C4-2B (cell line): ENCODE results near the gene GOLGA6L2.

ENCODE experiments used
- H3K27ac ChIP-seq: fragments of 450-650 bp; 2 replicates; pipeline ENCODE4 v1.5.1; 2017
- CTCF ChIP-seq: fragments of 450-650 bp; conservative IDR thresholded peaks from 2 replicates; pipeline ENCODE4 v1.5.1; 2017; ENCODE audit warnings: mild to moderate bottlenecking
- ZFX ChIP-seq: fragments of 450-650 bp; IDR thresholded peaks from 2 replicates; pipeline ENCODE4 v1.6.1; 2017

The GOLGA6L2 gene

GRCh38 chr15:23447107-23447500 is at the start of gene GOLGA6L2:
TSS of gene GOLGA6L2 (minus strand) at chr15:23447243. CDS start at chr15:23447181, 62 bp downstream.
- no peak for TF ChIP-seq ZFX
- TF ChIP-seq CTCF, result no peak
- no peak within 1 kb of the TSS for H3K27ac ChIP-seq

- TF ChIP-seq ZFX (no peak), CTCF (no peak)
- H3K27ac ChIP-seq, result no peak overlapping the region
These were observed 37.8 kb upstream of the GOLGA6L2 start for GRCh38 chr15:23484870-23485269.

DNA sequence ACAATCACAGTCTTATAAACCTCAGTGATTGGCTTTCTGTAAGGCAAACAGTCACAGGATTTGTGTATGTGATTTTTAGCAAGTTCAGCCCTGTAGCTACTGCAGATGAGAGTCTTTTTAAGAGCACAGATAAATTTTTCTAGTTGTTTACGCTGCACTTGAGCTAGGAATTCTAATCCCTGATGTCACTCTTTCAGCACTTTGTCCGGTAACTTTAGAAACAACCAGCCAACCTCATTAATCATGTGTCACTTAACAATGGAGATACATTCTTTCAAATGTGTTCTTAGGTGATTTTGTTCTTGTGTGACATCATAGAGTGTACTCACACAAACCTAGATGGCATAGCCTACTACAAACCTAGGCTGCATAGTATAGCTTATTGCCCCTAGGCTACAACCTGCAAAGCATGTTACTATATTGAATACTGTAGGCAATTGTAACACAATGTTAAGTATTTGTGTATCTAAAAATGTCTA is 36.8 kb upstream of the GOLGA6L2 start:
- TF ChIP-seq ZFX (no peak), CTCF (no peak)
- no peak overlapping the region for H3K27ac ChIP-seq

- H3K27ac ChIP-seq, result no peak overlapping the region
- no peak for TF ChIP-seq ZFX
- no peak for TF ChIP-seq CTCF
These were observed 35.9 kb upstream of the GOLGA6L2 start for GRCh38 chr15:23482764-23483489.

- no peak overlapping the region for H3K27ac ChIP-seq
- TF ChIP-seq ZFX (no peak), CTCF (no peak)
These were observed 35.2 kb upstream of the GOLGA6L2 start for GRCh38 chr15:23482228-23482627.

DNA sequence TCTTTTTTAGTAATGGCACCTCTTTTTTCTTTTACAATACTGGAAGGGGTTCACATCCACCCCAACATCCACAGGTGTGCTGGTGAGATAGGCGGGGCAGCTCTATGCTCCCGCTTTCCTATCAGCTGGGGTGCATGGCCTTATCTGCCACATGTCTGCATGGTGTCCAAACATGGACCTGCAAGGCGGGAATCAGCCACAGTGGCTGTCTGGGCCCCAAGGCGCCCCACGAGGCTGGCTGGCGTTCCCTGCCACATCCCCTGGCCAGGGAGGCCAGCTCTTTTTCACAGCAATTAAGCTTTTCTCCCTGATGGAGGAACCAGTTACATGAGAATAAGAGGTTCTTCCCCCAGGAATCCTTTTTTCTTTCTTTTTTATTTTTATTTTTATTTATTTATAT is 30.9 kb upstream of the GOLGA6L2 start:
- TF ChIP-seq ZFX, result no peak
- TF ChIP-seq CTCF, result no peak
- H3K27ac ChIP-seq, result no peak overlapping the region

DNA sequence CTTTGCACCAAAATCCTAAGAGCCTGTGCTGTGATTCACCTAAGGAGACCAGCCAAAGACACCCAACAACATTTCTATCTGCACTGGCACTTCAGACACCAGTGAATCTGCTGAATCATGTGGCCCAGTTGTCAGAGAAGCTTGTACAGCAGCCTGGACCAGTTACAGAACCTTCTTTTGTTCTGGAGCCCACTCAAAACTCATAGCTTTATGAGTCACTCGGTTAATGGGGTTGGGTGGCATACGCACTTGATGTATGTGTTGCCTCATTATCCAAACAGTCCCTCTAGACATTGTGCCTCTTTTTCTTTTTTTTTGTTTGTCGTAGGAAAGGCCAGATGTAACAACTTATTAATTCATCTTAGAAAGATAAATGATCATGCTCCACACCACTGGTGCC is 25.6 kb upstream of the GOLGA6L2 start:
- H3K27ac ChIP-seq, result no peak overlapping the region
- TF ChIP-seq CTCF (no peak), ZFX (no peak)
